GM21528 (cell line): ENCODE data around the gene C1QTNF6.
"Not testable (repeated sequence)": the region's sequence is repeated elsewhere in the genome, so short reads cannot be mapped to it uniquely, and the experiment has no call there.

ENCODE experiments used
- ATAC-seq: cut with Tn5 transposase; IDR thresholded peaks from one replicate; pipeline ENCODE4 v1.9.1; 2021; ENCODE audit warnings: mild to moderate bottlenecking, moderate library complexity; ENCODE audit not compliant: unreplicated experiment, low FRiP score

The C1QTNF6 gene

DNA sequence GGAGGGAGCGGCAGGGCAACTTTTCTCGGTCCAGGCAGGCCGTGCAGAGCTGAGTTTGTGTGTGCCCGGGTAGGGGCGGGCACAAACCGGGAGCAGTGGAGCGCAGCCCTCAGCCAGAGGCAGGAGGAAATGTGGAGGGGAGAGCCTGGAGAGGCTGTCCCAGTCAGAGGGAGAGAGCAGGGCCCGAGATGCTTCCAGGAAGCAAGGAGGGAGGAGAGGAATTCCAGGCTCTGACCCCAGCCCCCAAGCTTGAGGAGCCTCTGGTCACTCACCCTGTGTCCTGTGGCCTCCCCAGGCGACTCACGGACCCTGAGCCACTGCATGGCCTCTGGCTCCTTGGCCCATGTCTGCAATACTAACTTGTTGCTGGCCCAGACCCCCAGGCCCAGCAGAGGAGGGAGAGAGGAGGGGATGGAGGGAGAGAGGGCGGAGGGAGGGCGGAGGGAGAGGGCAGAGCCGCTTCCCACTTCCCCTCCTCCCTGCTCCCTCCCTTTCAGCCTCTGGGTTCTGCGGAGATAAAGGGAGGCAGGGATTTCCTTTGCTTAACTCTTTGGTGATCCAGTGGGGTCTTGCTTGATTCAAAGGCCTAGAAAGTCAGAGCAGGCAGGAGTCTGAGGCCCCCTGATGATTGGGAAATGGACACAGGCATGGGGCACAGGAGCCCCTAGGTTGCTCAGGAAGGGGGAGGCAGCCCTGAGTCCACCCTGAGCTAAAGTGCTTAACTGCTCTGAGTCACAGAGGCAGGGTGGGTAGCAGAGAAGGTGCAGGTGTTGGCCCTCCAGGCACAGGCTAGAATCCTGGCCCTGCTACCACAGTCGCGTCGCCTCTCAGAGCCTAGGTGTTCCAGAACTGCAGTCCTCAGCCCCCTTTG lies at the start of gene C1QTNF6:
TSS of gene C1QTNF6 (minus strand) at position 357 of the 871 bp plus-strand sequence. CDS start at position 323, 34 bp downstream.
- no peak for ATAC-seq

DNA sequence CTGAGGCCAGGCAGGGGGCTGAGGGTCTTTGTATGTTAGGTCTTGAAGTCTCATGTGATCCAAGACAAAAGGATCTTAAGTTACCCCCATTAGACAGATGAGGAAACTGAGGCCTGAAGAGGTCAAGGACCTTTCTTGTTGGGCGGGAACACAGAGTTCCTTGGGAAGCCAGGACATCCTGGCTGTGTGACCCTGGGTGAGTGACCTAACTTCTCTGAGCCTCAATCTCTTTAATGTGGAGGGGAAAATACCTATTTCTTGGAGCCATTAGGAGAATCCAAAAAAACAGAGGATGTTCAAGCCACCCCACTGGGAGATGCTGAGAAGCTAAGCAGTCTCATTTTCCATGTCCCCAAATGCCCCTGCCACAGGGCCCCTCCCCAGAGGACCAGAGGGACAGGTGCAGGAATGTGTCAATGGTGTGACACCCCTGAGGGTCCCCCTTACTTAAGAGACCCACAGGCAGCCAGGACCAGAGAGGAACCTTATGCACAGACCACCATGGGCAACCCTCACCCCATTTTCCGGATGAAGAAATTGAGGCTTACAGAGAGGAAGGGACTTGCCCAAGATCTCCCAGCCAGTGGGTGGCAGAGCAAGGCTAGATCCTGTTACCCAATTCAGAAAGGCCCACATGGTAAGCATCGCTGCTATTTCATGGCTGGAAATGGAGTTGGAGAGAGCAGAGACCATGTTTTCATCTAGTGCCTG lies 48.0 kb upstream of the C1QTNF6 start:
- no peak for ATAC-seq

DNA sequence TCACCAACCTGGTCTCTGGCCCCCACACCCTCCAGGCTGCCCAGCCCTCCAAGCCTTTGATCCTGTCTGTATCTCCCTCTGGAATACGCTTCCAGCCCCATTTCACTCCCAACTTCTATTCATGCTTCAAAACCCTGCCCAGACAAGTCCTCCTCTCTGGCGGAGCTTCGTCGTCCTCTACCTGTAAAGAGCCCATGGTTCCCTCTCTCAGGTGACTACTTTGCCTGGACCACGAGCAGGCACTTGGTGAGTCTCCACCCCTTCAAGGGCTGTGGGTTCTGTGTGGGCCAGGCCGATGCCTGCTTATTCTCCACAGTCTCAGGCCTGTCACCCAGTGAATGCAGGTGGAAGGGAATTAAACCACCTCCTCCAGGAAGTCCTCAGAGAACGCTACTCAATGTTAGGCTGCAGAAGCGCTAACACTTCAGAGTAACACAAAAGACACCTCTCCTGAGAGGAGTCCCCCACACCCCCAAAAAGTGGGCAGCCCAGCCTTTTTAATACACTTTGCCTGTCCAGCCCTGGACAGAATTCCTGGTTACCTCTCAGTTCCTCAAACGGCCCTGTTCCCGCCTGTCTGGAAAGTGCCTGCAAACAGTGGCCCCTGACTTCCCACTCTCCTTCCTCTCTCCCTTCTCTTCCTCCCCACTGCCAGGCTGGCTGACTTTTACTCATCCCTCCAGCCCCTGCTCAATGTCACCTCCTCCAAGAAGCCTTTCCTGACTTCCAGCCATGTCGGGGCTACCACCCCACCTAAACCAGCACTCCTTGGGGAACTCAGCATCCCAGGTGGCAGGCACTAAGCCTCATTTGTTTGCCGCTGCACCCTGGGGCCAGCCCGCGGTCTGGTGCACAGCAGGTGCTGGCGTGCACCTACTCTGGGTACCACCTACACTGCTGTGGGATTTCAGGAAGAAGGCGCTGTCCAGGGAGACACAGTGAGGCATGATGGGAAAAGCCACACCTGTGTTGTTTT lies 47.0 kb upstream of the C1QTNF6 start:
- no peak for ATAC-seq

DNA sequence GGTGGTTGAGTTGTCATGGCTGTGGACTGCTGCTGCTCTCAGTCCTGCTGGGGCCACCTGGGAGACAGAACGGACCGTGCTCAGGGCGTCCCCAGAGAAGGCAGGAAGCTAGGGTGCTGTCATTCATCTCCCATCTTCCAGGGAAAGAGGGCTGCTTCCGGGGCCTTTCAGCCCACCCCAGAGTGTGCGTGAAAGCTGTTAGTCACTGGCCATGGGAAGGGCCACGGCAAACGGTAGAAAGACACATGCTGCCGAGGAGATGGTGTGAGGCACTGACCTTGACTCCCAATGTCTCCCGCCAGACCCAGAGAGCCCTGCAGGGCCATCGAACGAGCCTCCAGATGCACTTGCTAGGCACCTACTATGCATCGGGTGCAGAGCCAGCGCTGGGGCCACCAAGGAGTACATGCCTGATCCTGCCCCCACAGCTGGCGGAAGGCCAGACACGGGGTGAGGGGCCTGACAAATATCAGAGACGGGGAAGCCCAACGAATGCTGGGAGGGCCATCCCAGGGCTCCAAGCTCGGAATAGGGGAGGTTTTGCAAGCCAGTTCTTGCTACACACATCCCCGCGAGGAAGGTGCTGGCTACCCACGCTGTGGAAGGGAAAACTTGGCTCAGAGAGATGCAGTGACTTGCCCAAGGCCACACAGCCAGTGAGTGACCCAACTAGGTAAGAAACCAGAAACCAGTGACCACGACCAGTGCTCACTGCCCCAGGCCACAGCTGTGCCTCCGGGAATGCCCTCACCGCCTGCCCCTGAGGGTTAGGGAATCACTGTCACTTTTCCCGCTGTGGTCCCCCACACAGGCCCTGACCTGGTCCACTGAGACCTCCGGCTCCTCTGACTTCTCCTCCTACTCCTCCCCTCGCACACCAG lies 45.9 kb upstream of the C1QTNF6 start:
- no peak for ATAC-seq

DNA sequence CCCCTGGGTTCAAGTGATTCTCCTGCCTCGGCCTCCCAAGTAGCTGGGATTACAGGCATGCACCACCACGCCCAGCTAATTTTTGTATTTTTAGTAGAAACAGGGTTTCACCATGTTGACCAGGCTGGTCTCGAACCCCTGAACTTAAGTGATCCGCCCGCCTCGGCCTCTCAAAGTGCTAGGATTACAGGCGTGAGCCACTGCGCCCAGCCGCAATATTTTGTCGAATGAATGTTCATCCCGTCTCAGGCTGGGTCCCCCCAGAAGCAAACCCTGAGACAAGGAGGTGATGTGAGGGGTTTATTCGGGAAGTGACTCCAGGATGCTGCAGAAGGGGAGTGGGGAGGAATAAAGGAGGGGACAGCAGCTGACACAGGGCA lies 45.3 kb upstream of the C1QTNF6 start:
- not testable (repeated sequence) for ATAC-seq

DNA sequence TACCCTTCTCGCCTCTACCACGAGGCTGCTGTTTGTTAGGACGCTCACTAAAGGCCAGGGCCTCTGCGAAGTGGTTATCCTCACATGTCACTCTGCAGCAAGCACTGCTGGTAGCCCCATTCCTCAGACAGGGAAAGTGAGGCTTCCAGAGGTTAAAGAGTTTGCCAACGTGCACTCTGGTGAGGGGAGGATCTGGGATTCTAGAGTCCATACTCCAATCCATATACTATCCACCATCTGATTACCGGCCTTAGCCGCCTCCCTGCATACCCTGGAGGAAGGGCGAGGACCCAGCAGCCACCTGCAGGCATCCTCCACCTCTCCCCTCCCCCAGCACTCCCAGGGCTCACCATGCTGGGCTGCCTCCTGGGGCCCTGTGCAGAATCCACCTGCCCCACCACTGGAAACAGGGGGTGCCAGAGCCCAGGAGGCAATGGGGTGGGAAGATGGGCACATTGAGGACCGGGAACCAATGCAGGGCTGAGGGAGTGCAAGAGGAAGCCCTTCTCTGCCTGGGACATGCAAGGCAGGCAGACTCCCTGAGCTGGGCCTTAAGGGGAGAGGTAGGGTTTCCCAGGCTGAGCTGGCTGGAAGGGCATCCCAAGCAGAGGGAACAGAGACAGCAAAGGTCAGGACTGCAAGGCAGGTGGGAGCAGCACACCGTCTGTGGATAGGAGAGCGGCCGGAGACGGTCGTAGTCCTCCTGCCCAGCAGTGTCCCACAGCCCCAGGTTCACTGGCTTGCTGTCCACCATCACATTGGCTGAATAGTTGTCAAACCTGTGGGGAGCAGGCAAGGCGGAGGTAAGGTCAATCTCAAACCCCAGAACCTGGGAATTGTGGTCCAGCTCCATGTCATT lies 44.3 kb upstream of the C1QTNF6 start:
- no peak for ATAC-seq

DNA sequence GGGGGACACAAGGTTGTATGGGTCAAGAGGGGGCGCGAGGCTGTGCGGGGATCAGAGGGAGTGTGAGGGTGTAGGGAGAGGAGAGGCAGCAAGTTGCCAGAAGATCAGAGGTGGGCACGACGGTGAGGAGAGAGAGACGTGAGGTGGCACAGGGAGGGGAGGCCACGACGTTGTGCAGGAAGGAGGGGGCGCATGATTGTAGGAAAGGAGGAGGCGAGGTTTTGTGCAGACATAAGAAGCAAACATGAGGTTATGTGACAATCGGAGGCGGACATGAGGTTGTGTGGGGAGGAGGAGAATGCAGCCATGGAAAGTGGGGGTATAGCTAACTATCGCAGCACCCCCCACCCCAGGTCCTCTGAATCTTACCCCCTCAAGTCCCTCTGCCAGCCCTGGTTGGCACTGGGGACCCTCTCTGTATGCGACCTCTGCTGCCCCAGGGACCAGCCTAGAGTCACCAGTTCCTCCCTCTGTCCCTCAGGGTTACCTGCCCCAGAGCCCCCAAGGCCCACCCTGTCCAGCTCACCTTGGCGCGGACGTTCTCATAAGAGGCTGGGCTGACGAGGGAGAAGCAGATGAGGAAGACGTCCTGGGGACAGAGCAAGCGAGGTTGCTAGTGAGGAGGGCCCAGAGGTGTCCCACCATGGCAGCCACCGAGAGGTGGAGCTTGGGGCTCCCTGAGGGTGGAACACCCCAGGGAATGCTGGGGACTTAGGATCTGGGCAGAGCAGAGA lies 43.5 kb upstream of the C1QTNF6 start:
- ATAC-seq, result no peak

DNA sequence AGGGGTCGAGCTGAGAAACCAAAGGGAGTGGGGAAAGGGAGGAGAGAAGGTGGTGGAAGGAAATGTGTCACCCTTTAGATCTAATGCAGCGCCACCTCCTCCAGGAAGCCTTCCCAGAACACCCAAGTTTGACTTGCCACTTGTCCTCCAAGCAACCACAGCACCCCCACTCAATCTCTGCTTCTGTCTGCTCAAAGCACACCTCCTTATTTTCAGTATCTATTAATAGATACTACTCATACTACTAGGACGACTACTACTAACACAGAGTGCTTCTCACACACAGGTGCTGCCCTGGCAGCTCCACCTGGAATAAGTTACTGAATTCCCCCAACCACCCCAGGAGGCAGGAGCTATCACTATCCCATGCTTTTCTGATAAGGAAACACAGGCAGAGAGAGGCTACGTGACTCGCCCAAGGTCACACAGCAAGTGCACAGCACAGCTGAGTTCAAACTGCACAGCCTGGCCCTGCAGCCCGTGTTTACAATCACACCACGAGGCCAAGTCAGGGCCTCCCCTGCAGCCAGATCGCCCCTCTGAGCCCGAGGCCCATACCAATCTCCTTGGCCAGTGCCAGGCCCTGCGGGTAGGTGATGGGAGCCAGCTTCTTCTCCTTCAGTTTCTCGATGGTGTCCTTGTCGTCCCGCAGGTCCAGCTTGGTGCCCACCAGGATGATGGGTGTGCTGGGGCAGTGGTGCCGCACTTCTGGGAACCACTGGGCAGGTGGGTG lies 42.8 kb upstream of the C1QTNF6 start:
- ATAC-seq, result peak; percentile 36

DNA sequence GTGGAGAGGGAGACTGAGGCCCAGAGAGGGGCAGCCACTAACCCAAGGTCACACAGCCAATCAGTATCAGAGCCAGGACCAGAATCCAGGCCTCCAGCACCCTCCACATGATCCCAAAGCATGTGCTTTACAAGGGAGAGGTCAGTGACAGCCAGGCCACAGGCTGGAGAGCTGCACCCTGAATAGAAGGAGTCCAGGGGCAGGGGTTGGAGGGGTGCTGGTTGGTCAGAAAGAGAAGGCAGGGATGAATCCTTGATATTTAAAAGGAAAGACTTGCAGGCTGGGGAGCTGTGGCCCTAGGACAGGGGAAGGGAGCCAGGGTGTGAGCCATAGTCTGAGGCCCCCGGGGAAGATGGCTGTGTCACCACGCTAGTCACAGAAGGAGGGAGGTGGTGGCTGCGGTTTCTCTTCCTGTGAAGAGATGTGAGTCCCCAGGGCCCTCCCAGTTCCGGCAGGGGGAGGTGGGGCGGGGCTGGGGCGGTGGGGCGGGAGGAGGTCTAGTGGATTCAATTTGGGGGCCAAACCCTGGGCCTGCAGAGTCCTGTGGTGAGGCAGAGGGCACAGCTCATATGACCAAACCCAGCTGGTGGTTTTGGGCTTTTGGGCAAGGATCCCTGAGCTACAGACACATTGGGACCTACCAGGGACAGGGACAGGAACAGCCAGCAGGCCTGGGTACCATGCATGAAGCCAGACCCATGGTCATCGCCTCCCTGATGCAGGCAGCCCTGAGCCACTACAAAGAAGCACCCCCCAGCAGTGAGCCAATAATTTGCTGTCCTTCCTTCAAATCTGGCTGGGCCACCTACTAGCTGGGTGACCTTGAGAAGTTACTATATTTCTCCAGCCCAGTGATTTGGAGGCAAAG lies 42.0 kb upstream of the C1QTNF6 start:
- ATAC-seq, result peak; percentile 54

DNA sequence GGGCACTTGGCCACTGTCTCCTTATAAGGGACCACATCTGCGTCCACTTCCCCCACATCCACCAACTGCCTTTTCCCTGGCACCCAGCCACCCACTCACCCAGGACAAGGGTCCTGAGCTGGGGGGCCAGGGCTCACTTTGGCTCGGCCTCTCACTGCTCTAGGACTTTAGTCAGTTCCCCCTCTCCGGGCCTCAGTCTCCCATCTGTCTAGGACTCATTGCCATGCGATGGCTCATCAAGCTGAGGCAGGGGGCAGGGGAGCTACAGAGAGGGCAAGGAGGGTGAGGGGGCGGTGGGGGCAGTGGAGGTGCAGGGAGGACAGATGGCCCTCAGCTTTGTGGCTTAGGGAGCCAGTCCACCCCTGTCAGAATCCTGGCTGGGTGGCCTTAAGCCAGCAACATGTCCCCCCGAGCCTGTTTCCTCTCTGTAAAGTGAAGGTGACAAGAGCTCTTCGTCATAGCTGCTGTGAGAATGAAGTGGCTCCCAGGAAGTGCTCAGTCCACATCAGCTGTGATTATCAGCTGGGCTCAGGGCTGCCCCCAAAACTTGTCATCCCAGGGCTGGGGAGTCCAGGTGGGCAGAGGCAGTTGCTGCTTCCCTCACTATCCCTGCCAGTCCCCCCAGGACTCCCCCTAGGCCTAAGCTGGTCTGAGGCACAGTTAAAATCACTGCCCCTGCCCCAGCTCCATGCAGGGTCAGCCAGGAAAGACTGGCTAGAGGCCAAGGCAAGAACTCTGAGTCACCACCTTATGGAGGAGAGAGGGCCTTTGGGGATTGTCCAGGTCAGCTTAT lies 41.2 kb upstream of the C1QTNF6 start:
- ATAC-seq, result no peak

DNA sequence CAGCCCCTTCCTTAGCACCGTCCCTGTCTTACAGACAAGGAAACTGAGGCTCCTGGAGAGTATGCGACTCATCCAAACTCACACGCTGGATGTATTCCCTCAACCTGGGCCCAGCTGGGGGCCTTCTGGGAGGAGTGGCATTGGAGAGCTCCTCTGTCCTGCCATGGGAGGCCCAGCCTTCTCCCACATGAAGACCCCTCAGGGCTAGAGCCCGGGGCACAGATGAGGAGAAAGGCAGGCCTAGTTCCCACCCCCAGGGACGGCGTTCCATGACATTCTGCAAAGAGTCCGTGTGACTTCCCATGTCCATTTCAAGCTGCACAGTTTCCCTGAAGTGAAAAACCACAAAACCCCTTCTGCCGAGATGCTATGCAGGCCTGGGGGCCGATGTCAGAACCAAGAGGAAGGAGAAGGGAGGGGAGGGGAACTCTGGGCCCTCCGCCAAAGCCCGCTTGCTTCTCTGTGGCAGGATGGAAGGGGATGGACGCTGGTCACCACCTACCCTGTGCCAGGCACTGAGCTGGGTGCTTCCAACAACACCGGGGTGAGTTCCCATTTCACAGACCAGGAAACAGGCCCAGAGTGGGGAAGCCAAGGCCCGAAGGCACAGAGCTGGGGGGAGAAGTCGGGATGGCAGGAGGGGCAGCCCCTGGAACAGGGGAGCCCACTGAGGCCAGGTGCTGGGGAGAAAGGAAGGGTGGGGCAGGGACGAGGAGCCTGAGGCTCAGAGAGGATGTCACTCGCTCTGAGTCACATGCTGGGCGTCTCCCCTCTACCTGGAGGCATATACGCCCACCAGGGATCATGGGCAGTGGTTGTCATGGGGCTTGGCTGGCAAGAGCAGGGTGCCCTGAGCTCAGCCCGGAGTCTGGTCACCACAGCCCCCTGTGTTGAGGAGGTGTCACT lies 40.3 kb upstream of the C1QTNF6 start:
- ATAC-seq, result no peak

DNA sequence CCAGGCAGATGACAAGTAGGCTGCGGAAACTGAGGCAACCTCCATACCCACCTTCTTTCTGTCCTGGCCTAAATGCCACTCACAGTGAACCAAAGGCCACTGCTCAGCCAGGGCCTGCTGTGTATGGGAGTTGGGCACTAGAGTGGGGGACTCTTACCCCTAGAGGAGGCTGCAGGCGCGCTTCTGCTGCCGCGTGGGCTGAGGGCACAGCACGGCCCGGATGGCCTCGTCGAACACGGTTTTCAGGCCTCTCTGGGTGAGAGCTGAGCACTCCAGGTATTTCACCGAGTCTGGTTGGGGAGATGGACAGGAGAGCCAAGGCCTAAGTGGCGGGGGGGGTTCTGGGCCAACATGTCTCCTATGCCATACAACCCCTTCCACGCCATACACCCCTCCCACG lies 38.5 kb upstream of the C1QTNF6 start:
- ATAC-seq, result no peak

DNA sequence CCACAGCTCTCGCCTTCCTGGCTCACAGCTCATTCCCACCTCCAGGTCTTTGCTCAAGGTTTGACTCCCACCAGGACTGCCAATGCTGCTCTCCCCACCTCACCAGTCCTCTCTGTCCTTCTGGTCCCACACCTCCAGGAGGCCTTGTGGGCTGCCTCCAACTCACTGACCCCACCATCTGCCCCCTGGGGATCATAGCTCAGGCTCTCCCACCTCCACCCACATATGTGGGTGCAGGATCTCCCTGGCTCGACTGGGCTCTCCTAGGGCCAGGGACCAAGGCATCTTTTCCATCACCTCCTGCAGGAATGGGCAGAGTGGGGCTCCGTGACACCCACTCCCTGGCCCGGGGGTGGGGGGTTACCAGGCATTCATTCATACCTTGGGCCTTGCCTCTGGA lies 38.0 kb upstream of the C1QTNF6 start:
- ATAC-seq, result no peak

DNA sequence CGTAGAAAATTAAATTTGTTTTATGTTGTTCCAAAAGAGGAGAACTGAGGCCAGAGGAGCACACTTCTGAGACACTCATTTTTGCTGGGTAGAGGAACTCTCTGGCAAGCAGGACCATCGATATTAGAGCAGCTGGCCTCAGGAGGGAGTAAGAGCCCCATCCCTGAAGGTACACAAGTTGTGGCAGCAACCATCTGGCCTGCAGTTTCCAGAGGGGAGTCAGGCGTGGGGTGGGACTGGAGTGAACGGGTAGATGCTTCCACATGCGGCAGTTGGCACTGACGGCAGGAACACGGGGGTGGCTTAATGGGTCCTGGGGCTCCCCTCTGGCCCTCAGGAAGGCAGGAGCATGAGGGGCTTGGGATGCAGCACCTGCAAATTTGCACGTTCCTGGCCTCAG lies 37.4 kb upstream of the C1QTNF6 start:
- no peak for ATAC-seq
